HG02938 (cell line): ENCODE data around the gene NXT2.
"Not testable (repeated sequence)": the region's sequence is repeated elsewhere in the genome, so short reads cannot be mapped to it uniquely, and the experiment has no call there.

Experiments used
- ATAC-seq: cut with Tn5 transposase; IDR thresholded peaks from one replicate; pipeline ENCODE4 v1.9.1; 2021; ENCODE audit warnings: mild to moderate bottlenecking, moderate library complexity; ENCODE audit not compliant: unreplicated experiment

NXT2 gene

GRCh38 chrX:109536439-109537323 lies at the start of gene NXT2:
TSS of gene NXT2 (plus strand) at chrX:109536844. CDS start at chrX:109537007, 163 bp downstream.
- ATAC-seq: peak; percentile 95

- peak; percentile 45 for ATAC-seq
Measured at GRCh38 chrX:109487640-109488039, 49.0 kb upstream of the NXT2 start.

DNA sequence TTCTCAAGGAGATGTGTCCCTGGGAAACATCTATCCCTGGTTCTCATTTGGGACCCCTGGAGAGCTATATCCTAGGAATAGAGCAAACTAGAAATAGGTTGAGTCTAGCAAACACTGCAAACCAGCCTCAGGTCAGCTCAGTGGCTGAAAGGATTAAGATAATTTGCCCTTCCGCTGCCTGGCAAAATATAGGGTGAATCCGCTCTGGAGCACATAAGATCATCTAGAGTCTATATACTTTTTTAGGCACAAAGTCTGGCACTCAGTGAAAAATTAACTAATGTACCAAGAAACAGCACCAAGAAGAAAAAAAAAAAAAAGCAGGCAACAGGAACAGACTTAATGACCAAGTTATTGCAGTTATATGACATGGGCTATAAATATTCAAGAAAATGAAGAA lies 47.5 kb upstream of the NXT2 start:
- ATAC-seq: no peak

- no peak for ATAC-seq
Measured at GRCh38 chrX:109498434-109498833, 38.2 kb upstream of the NXT2 start.

DNA sequence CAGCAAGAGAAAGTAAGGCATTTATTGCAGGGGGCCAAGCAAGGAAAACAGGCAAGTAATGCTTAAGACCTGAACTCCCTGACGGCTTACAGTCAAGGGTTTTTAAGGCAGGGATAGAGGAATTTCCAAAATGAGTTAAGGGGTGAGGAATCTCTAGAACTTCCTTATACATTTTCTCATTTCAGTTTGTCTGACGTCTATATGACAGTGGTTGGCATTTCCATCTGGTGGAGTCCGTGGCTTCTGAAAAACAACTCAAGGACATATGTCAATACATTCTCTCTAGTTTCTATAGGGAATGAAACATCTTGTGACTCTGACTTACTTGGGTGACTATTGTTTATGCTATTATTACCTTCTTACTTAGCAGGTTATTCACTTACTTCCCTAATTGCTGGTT lies 35.5 kb upstream of the NXT2 start:
- ATAC-seq: no peak

- ATAC-seq: no peak
Measured at GRCh38 chrX:109508915-109509314, 27.7 kb upstream of the NXT2 start.

DNA sequence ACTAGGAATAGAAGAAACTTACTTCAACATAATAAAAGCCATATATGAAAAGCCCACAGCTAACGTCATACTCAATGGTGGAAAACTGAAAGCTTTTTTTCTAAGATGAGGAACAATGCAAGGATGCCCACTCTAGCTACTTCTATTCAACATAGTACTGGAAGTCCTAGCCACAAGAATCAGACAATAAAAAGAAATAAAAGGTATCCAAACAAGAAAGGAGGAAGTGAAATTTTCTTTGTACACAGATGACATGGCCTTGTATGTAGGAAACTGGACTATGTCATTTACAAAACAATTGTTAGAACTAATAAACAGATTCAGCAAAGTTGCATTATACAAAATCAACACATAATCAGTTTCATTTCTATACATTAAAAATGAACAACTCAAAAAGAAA lies 25.5 kb upstream of the NXT2 start:
- peak; percentile 67 for ATAC-seq

- ATAC-seq: no peak
Measured at GRCh38 chrX:109519001-109519400, 17.6 kb upstream of the NXT2 start.

- no peak for ATAC-seq
Measured at GRCh38 chrX:109533005-109533404, 3.6 kb upstream of the NXT2 start.

DNA sequence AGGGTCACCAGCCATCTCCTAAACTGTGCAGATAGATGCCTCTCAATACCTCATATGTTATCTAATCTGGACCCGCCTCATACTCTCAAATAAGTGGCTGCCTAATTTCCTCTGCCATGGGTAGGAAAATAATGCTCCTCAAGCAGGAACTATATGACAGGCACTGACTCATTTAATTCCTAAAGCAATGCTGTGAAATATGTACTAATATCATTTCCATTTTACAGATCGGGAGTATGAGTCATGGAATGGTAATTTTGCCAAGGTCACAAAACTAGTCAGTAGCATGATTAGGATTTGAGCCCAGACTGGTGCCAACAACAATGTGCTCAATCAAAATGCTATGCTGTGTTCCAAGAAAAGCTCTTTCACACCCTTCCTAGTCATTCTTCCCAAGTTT lies 3.0 kb upstream of the NXT2 start:
- ATAC-seq: no peak

- no peak for ATAC-seq
Measured at GRCh38 chrX:109534933-109535332, 1.7 kb upstream of the NXT2 start.

- ATAC-seq: no peak
Measured at GRCh38 chrX:109535578-109535977, 1.1 kb upstream of the NXT2 start.

DNA sequence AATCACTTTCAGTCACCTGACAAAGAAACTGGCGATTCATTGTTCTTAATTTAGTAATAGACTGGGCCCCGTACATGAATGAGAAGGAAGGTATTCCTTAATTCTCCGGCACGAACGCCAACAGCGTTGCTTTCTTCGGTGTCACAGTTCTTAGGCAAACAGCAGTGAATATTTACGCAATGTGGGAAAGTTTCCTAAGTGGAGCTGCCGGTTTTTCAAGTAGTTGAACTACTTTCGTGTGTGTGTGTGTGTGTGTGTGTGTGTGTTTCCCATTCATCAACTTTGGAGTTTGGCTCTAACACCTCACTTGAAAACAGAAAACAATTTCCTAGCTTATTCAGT lies 651 bp downstream of the NXT2 start:
- ATAC-seq: no peak

DNA sequence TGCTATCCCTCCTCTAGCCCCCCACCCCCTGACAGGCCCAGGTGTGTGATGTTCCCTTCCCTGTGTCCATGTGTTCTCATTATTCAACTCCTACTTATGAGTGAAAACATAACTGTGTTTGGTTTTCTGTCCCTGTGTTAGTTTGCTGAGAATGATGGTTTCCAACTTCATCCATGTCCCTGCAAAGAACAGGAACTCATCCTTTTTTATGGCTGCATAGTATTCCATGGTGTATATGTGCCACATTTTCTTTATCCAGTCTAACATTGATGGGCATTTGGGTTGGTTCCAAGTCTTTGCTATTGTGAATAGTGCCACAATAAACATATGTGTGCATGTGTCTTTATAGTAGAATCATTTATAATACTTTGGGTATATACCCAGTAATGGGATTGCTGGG lies 2.4 kb downstream of the NXT2 start:
- not testable (repeated sequence) for ATAC-seq

DNA sequence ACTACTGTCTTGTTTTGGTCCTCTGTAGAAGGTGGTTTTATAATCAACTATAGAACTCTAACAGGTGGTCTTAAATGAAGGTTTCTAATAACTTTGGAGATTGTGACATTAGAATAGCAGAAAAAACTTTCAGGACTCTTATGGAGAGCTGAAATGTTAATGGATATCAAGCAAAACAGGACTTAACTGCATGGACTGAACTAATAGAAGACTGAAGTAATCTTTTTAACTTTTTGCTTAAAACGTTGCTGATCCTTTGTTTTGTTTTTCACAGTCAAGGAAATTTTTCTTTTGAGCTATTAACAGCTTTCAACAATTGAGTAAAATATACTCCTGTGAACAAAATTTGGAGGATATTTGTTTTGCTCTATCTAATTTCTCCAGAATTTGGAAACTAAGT lies 17.2 kb downstream of the NXT2 start:
- ATAC-seq: no peak

DNA sequence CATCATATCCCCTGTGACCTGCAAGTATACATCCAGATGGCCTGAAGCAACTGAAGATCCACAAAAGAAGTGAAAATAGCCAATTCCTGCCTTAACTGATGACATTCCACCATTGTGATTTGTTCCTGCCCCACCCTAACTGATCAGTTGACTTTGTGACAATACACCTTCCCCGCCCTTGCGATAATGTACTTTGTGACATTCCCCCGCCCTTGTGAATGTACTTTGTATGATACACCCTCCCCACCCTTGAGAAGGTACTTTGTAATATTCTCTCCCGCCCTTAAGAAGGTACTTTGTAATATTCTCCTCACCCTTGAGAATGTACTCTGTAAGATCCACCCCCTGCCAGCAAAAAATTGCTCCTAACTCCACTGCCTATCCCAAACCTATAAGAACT lies 39.4 kb downstream of the NXT2 start:
- not testable (repeated sequence) for ATAC-seq

GRCh38 chrX:109577055-109577454 lies 40.4 kb downstream of the NXT2 start:
- no peak for ATAC-seq

DNA sequence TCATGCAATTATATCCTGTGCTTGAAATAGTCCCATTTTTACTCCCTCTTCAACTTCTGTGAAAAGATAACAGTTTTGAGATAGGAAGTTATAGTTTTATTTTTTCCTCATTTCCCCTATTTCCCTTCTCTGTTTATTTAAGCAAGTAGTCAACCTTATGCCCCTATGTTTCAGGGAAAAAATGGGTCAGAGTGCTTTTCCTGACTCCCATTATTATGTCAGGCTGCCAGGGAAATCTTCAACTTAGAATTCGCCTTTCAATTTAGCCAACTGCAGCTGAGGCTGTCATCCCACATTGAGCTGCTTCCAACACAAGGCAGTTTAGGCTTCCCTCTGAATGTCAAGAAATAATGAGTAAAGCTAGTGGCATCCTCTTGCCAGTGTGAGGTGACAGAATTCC lies 42.3 kb downstream of the NXT2 start:
- ATAC-seq: no peak

GRCh38 chrX:109585488-109585887 lies 48.8 kb downstream of the NXT2 start:
- no peak for ATAC-seq

- no peak for ATAC-seq
Measured at GRCh38 chrX:109590176-109590575, 53.5 kb downstream of the NXT2 start.
